Lower leg skin (tissue), 4 donors: ENCODE data around the gene HPS5. TPM values are rescaled to one million over a fixed set of nuclear protein-coding genes. Genes with fewer than 3 reads are reported as not detected.
A peak's percentile ranks its signal among the peaks of the same experiment; 100 is the strongest.

ENCODE experiments used
- DNase-seq, 2 donors: peaks; one replicate each; pipeline ENCODE4 v3.0.0-alpha.2; 2019; ENCODE audit warnings: low spot score in 2 of 2
- H3K4me3 ChIP-seq: fragments of 200-600 bp; sonication (generic); 2 replicates; pipeline ENCODE4 v1.5.1; 2017; ENCODE audit warnings: mild to moderate bottlenecking, low read depth; ENCODE audit not compliant: poor library complexity, severe bottlenecking
- CTCF ChIP-seq, 3 donors: fragments of 450-650 bp; IDR thresholded peaks; one replicate each; pipeline ENCODE4 v1.5.1; 2016; ENCODE audit warnings: antibody characterized with exemption in 3 of 3, mild to moderate bottlenecking in 3 of 3, moderate library complexity in 2 of 3
- POLR2A ChIP-seq, 2 donors: fragments of 450-650 bp; IDR thresholded peaks; one replicate each; pipeline ENCODE4 v1.6.1; 2016 to 2017; ENCODE audit warnings: antibody characterized with exemption in 2 of 2, mild to moderate bottlenecking in 1 of 2, moderate library complexity in 1 of 2
- WGBS, 2 donors: methylation state at CpG; one replicate each; pipeline ENCODE4 v1.1.5; 2018; 5-methylcytosine and 5-hydroxymethylcytosine counted together
- intact Hi-C: fragments of 100-400 bp; cut with DNase I; formaldehyde crosslinking; loops from one replicate; pipeline ENCODE4 v1.15.0; 2023; ENCODE audit warnings: low total_unique reads
- total RNA-seq, 4 donors: library from RNA; depleted of rRNA; stranded (reverse); fragments of >200 nt; gene quantifications; one replicate each; pipeline ENCODE4 v1.1.0, GENCODE V29; 2016

Gene HPS5
- total RNA-seq, 4 donors from 2014 or later: 10.0 to 26.4 (median 20.4) TPM

DNA sequence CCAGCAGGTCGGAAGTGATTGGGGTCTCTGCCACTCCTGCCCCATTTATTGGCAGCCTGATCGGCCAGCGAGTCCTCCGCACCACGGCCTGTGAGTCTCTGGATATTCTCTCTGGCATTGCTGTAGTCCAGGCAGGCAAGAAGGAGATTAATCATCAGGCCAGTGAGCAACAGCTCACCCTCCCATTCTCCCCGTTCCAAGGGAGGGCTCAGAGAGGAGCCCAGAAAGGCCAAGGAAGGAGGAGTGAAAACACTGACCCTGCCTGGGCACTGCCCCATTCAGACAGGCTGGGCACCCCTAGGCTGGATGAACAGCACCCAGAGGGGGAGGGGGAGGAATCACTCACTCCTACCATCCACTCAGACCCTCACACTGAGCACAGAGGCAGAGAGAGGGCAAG lies 76.5 kb downstream of the HPS5 start:
- intact Hi-C loops: no loop called here
- no peak for DNase-seq
- WGBS, 2 donors: 68 to 83% methylated on average over 6 of the region's 6 CpGs
- H3K4me3 ChIP-seq: no peak overlapping the region
- TF ChIP-seq CTCF (IDR thresholded peaks at IDR 0.05) (no peak), POLR2A (IDR thresholded peaks at IDR 0.05) (no peak)

DNA sequence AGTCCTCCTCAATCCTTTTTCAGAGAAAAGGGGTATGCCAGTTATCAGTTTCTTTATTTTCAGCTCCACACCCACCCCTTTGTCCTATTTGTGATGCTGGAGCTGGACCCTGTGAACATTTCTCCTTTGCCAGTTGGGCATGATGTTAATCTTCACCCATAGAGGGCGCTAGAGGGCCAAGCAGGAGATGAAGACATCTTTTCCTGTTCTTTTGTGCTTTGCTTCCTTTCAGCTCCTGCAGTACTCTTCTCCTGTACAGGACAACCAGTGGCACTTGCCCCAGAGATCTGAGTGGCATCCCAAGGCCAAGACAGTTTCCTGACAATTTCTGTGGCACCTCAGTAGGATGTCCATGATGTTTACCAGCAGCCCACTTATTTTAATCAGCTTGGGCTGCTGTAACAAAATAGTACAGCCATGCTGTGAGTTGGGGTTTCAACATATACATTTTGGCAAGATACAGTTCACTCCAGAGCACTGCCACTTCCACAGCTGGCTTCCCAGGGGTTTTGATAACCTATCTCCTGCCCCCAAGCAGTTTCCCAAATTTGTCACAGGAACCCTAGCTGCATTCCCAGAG lies 78.1 kb downstream of the HPS5 start:
- intact Hi-C loops: no loop called here
- no peak for TF ChIP-seq CTCF (IDR thresholded peaks at IDR 0.05)
- TF ChIP-seq POLR2A (IDR thresholded peaks at IDR 0.05): no peak
- H3K4me3 ChIP-seq: no peak overlapping the region
- DNase-seq: peak in 1 of 2 donors; percentile 45
- WGBS, 2 donors: 0% methylated on average over 1 of the region's 1 CpG

- TF ChIP-seq CTCF (IDR thresholded peaks at IDR 0.05): no peak
- TF ChIP-seq POLR2A (IDR thresholded peaks at IDR 0.05): no peak
- intact Hi-C loops: no loop called here
- H3K4me3 ChIP-seq: no peak overlapping the region
- WGBS, 2 donors: 92 to 93% methylated on average over 1 of the region's 1 CpG
- DNase-seq: no peak
These were observed 82.3 kb downstream of the HPS5 start for GRCh38 chr11:18239655-18240054.

- 78 to 79% methylated on average over 2 of the region's 2 CpGs for WGBS, 2 donors
- DNase-seq: no peak
- TF ChIP-seq CTCF (IDR thresholded peaks at IDR 0.05) (no peak), POLR2A (IDR thresholded peaks at IDR 0.05) (no peak)
- intact Hi-C loops: no loop called here
- no peak within 1 kb of the TSS for H3K4me3 ChIP-seq
These were observed 85.1 kb downstream of the HPS5 start, which contains the start of gene SAA4 for GRCh38 chr11:18236664-18237356. Gene SAA4, minus strand, starts transcription at chr11:18236802. Its CDS starts 876 bp downstream, at chr11:18235926.

GRCh38 chr11:18235394-18236334 lies 86.3 kb downstream of the HPS5 start:
- DNase-seq: no peak
- intact Hi-C loops: no loop called here
- TF ChIP-seq POLR2A (IDR thresholded peaks at IDR 0.05) (no peak), CTCF (IDR thresholded peaks at IDR 0.05) (no peak)
- 59 to 61% methylated on average over 8 of the region's 8 CpGs for WGBS, 2 donors
- no peak overlapping the region for H3K4me3 ChIP-seq
